Glomerular visceral epithelial cell (primary cell): Measurements from ENCODE around the gene BIRC6.
"Not testable (repeated sequence)": the region's sequence is repeated elsewhere in the genome, so short reads cannot be mapped to it uniquely, and the experiment has no call there.

Source experiments
- DNase-seq: peaks from one replicate; pipeline ENCODE4 v3.0.0-alpha.2; 2016; ENCODE audit errors: extremely low spot score

BIRC6 gene

GRCh38 chr2:32617599-32618189, 260.9 kb downstream of the BIRC6 start:
- DNase-seq, result no peak

- DNase-seq, result no peak
Observed at GRCh38 chr2:32622570-32623310, 265.9 kb downstream of the BIRC6 start.

GRCh38 chr2:32623311-32623706, 266.5 kb downstream of the BIRC6 start:
- no peak for DNase-seq

- DNase-seq, result no peak
Observed at GRCh38 chr2:32624812-32625211, 268.0 kb downstream of the BIRC6 start.

- DNase-seq, result no peak
Observed at GRCh38 chr2:32626639-32627221, 269.9 kb downstream of the BIRC6 start.

GRCh38 chr2:32627441-32627813, 270.6 kb downstream of the BIRC6 start:
- DNase-seq, result peak; percentile 16

- peak; percentile 92 for DNase-seq
Observed at GRCh38 chr2:32627814-32628579, 271.2 kb downstream of the BIRC6 start, which contains the start of gene TTC27. TSS of gene TTC27 (plus strand) at chr2:32628050. CDS start at chr2:32628293, 243 bp downstream.

- DNase-seq, result peak; percentile 36
Observed at GRCh38 chr2:32632089-32632488, 275.3 kb downstream of the BIRC6 start.

GRCh38 chr2:32633040-32633439, 276.2 kb downstream of the BIRC6 start:
- DNase-seq, result no peak

- not testable (repeated sequence) for DNase-seq
Observed at GRCh38 chr2:32638548-32638947, 281.7 kb downstream of the BIRC6 start.

GRCh38 chr2:32641180-32641579, 284.4 kb downstream of the BIRC6 start:
- no peak for DNase-seq

- DNase-seq, result no peak
Observed at GRCh38 chr2:32647180-32647651, 290.4 kb downstream of the BIRC6 start.

- no peak for DNase-seq
Observed at GRCh38 chr2:32652555-32653209, 295.9 kb downstream of the BIRC6 start.

GRCh38 chr2:32656069-32656468, 299.2 kb downstream of the BIRC6 start:
- DNase-seq, result no peak

GRCh38 chr2:32663864-32664263, 307.0 kb downstream of the BIRC6 start:
- no peak for DNase-seq

GRCh38 chr2:32666704-32667103, 309.9 kb downstream of the BIRC6 start:
- no peak for DNase-seq

GRCh38 chr2:32668254-32668653, 311.4 kb downstream of the BIRC6 start:
- DNase-seq, result no peak
